ENCODE results near the gene MPG. TPM values are rescaled to one million over a fixed set of nuclear protein-coding genes. Genes with fewer than 3 reads are reported as not detected.

Gene MPG
- polyA plus RNA-seq, 3 donors = 16.0 to 19.4 (median 16.1) TPM

DNA sequence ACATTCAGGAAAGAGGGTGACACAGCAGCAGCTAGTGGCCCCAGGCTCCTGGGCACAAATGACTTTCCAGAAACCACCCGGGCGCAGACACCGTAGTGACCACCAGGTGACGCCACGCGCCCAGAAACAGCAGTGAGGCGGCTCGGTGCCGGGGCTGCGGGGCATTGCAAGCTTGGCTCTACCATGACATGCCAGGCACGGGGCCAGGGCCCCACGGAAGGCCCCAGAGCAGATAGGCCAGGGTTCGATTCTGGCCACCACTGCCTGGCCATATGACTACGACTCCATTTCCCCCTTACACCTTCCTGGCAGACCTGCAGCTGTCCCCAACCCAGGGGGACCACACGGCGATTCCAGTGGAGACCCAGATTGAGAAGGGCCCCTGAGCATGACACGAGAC is 12.3 kb upstream of the MPG start:
- DNase-seq (ENCODE audit: low read depth in 3 of 3, low spot score in 2 of 3) = no peak

DNA sequence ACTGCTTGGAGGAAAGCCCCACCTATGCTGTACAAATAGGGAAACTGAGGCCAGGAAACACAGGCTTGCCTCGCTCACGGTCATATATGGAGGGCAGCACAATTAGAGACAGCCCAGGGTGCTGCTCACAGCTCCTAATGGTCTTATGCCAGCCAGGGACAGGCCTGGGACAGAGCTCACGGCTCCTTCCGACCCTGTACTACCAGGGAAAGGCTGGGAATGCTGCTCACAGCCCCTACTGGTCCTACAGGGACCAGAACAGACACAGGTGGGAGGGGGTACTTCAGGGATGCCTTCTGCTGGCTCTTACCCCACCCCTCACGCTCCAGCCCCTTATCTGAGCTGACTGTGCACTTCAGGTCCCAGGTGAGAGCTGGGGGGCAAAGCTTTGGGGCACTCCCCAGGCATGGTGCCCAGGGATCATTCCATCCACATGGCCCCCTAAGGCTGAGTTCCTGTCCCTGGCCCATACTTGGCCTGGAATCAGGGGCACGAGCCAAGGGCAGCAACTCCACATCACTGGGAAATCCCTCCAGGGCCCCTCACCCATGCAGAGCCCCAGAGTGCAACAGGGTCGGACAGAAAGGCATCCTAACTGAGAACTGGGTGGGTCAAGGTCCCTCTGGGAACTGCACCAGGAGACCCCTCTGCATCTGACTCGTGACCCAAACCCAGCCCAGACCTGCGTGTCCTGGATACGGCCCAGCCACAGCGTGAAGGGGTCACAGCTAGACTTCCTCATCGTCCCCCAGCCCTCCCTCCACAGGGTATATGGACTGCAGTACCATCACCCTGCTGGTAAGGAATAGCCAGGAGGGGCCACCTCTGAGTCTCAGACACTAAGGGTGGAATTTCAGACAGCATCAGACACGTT is 11.5 kb upstream of the MPG start:
- DNase-seq (ENCODE audit: low read depth in 3 of 3, low spot score in 2 of 3) = no peak

DNA sequence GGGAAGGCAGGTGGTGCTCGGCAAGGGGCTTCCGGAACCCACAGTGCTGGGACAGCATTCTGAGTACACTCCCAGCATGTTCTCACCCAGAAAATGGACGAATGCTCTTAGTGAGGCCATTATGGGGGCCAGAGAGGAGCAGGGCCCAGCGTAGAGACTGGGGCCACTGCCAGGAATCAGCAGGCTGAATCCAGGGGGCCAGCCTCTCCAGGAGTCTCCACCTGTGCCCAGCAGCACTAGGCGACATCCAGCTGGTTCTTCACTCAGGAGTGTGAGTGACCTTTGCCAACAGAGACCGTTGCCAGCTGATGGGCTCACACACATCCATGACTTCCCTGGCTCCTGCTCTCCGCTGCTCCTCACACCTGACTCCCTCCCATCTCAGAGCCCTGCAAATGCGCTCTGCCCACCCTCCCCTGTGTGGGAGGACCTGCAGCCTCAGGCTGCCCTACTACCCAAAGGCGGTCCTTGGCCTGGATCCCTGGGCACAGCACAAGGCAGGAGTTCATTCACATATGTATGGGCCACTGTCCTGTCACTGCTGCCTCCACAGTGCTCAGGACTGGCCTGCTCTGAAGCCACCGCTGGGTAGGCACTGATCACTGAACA is 10.7 kb upstream of the MPG start:
- DNase-seq (ENCODE audit: low read depth in 3 of 3, low spot score in 2 of 3) = no peak

DNA sequence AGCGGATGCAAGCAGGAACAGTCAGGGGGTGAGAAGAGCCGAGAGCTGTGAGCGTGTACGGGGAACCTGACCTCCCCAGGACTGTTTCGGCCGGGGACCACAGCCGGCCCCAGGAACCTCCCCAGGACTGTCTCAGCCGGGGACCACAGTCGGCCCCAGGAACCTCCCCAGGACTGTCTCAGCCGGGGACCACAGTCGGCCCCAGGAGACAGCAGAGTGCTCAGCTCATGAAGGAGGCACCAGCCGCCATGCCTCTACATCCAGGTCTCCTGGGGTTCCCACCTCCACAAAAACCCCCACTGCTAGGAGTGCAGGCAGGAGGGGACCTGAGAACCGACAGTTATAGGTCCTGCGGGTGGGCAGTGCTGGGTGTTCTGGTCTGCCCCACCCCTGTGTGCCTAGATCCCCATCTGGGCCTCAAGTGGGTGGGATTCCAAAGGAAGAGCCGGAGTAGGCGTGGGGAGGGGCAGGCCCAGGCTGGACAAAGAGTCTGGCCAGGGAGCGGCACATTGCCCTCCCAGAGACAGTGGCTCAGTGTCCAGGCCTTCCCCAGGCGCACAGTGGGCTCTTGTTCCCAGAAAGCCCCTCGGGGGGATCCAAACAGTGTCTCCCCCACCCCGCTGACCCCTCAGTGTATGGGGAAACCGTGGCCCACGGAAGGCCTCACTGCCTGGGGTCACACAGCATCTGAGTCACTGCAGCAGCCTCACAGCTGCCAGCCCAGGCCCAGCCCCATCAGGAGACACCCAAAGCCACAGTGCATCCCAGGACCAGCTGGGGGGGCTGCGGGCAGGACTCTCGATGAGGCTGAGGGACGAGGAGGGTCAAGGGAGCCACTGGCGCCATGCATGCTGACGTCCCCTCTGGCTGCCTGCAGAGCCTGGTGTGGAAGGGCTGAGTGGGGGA is 9.9 kb upstream of the MPG start:
- DNase-seq (ENCODE audit: low read depth in 3 of 3, low spot score in 2 of 3) = no peak

DNA sequence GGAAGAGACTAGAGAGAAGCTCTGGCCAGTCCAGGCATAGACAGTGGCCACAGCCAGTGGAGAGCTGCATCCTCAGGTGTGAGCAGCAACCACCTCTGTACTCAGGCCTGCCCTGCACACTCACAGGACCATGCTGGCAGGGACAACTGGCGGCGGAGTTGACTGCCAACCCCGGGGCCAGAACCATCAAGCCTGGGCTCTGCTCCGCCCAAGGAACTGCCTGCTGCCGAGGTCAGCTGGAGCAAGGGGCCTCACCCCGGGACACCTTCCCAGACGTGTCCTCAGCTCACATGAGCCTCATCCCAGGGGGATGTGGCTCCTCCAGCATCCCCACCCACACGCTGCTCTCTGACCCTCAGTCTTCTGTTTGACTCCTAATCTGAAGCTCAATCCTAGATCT is 8.8 kb upstream of the MPG start:
- no peak for DNase-seq (ENCODE audit: low read depth in 3 of 3, low spot score in 2 of 3)

DNA sequence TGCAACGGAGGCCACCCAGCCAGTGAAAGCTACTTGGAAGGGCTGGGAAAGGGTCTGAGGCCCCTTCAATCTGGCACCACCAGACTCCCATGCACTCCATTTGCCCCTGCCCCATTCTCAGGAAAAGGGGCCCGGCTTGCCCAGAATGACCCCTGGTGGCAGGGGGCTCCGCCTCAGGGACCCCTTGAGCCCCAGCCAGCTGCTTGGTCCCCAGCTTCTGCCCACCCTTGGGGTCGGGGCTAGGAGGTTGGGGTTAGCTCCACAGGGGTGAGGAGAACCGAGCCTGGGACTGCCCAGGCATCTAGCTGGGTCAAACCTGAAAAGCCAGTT is 6.8 kb upstream of the MPG start:
- DNase-seq (ENCODE audit: low read depth in 3 of 3, low spot score in 2 of 3) = no peak

DNA sequence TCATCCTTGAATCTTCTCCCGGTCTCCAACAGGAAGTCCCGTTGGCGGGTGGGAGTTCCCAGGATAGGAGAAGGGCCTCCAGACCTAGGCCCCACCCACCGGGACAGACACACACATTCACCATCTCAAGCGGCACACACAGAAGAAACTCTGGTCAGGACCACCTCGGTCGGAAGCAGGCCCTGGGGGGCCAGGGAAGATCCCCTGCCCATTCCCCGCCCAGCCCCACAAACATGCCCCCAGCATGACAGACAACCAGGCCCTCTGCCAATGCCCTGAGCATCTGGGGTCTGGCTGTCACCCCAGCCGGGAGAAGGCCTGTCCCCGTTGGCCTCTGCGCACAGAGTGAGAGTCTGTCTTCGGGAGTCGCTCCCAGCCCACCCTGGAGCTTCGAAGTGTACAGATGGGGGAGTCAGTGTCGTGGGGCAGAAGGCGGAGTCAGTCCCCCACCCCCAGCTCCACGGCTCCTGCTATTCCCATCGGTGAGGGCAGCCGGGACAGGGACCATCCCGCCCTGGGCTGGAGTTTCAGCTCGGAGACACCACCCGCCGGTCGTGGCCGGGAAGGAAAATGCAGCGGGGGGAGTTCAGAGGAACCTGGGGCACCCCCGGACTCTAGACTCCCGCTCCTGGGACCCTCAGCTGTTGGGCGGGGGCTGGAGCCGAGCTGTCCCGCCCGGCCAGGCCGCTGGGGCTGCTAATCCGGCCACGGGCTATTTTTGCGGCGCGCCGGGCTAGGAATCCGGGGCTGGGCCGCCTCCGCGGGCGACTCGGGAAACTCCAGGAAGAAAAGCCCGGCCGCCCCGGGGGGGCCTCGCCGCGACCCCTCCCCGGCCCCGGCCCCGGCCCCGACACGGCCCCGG is 6.3 kb upstream of the MPG start:
- DNase-seq (ENCODE audit: low read depth in 3 of 3, low spot score in 2 of 3) = peak in 1 of 3 donors; percentile 58

DNA sequence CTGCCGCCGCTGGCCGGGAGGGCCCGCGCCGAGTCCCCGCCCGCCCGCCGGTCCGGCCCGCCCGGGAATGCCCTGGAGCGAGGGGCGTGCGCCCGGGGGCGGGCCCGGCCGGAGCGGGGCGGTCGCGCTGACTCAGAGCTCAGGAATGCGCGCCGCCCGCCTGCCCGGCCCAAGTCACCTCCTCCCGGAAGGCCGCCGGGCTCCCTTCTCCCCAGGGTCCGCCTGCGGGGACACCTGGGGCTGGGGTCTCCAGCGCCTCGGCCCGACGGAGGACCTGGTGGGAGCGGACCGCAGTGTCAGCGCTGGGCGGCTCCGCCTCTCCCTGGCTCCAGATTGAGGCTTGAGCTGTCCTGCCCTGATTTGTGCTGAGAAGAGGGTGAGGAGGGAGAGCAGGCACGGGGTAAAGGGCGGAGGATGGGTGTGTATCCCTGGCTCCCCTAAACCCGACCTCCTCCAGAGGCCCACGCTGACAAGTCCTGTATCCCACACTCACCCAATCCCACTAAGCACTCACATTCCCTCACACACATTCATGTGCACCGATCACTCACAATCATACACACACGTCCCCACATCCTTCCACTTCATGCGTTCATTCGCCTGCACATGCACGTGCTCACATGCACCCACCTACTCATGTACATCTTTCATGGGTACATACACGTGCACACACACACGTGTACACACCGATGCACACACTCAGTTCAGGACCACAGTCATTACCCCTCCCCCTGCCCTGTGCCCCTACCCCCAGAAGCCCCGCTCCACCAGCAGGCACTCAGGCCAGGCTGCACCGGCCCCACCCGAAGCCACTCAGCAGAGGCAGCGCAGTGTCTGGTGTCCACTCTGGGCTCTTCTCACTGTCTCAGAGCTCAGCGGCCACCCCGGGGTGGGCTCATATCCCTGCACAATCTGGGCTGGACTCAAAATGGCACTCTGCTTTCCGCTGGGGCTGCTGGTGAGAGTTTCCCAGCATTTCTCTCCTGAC is 5.2 kb upstream of the MPG start, which contains the start of gene RHBDF1:
TSS of gene RHBDF1 (minus strand) at position 71 of the 988 bp plus-strand sequence. CDS start 7,616 bp downstream, outside the sequence.
- no peak for DNase-seq (ENCODE audit: low read depth in 3 of 3, low spot score in 2 of 3)

DNA sequence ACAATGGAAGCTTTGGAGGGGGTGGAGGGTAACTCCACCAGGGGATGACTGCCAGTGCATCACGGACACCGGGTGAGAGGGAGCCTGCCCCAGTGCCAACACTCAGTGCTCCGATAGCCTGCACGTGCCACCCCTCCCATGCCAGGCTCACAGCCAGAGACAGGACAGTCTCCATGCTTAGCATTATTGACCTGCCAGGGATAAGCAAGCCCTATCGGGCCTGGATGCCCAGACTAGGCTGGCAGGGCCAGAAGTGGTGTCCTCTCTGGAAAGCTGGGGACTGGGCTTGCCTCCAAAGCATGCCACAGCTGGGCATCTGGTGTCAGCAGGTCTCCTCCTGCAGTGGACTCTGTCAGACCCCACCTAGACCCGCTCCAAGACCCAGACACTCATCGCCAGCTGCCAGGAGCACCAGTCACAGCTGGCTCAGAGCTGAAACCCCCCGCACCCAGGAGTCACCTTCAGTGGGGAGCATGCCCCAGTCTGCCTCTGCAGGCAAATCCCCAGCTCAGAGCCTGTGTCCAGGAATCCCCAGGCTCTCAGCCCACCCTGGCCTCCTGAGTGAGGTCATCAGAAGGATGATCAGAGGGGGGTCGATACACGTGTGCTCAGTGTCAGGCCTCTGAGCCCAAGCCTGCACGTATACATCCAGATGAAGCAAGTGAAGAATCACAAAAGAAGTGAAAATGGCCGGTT is 3.8 kb upstream of the MPG start:
- no peak for DNase-seq (ENCODE audit: low read depth in 3 of 3, low spot score in 2 of 3)

DNA sequence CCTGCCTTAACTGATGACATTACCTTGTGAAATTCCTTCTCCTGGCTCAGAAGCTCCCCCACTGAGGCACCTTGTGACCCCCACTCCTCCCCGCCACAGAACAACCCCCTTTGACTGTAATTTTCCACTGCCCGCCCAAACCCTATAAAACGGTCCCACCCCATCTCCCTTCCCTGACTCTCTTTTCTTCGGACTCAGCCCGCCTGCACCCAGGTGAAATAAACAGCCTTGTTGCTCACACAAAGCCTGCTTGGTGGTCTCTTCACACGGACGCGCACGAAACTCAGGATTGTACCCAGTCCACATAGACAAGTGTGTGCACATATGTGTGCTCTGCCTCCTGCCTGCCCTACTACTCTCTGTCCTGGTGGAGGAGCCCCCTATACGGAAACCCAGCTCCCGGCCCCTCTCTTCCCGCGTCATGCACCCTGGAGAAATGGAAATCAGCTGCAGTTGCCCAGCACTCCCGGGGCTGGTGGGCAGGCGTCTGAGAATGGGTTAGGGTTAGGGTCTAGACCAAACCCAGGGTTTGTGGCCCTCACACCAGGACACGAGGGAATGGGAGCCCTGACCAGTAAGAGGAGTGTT is 3.2 kb upstream of the MPG start:
- DNase-seq (ENCODE audit: low read depth in 3 of 3, low spot score in 2 of 3) = no peak

DNA sequence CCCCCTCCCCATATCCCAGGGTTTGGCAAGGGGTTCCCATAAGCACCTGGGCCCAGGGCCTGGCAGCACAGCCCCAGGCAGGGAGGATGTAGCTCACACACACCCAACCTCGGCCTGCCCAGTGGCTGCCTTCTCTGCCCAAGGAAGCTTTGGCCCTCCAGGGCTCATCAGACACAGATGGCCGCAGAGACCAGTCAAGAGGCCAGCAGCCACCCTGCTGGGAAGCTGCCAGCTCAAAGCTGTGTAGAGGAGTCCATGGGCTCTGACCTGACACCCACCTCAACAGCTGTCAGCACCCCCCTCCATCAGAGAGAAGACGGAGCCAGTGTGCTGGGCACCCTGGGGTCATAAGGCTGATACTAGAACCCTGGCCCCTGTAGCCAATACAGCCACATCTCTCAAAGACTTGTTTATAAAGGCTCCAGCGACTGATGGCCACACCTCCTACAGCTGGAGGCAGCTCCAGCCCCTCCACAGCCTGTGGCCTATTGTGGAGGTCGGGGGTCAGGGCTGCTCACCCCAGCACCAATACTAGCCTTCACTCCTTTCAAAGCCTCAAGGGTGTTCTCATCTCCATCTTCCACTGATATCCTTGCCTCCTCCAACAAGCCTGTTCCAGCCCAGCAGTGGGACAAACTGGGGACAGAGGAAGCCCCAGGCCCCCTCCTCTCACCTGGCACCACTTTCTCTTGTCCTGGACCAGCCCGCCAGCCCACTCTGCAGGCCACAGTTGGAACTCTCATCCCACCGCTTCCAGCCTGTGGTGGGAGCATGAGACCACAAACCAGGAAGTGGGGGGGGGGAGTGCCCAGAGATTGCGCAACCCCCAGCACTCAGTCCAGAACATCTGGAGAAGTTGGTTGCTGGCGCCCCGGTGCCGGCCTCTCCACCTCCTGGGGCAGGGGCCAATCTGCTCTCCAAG is 2.2 kb upstream of the MPG start:
- no peak for DNase-seq (ENCODE audit: low read depth in 3 of 3, low spot score in 2 of 3)

DNA sequence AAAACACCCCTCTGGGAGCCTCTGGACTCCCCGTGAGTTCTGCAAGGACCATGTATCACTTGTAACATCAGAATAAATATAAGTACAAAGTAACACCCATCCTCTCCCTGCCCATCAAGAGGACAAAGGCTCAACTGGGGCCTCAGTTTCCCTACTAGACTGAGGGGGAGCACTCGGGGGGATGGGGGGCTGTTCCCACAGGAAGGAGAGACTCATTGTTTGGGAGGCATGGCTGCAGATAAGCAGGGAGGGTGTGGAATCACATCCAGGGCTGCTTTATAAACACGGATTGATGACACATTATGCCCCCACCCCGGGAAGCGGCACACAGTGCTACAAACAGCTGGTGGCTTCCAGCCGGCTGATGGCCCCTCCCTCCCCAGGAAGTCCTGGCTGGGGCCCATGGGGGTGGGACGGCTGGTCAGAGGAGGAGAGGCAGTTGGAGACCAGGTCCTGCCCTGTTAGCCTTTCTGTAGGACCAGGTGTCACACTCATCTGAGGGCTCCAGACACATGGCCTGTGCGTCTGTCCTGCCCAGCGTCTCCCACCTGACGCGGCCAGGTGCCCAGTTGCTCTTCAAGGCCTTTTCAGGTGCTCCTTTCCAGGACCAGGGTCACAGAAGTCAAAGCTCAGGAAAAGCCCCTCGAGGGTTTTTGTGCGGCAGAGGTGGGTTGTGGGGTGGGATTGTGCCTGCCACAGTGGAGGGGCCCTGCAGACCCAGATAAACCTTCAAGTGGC is 1.3 kb upstream of the MPG start:
- DNase-seq (ENCODE audit: low read depth in 3 of 3, low spot score in 2 of 3) = no peak

DNA sequence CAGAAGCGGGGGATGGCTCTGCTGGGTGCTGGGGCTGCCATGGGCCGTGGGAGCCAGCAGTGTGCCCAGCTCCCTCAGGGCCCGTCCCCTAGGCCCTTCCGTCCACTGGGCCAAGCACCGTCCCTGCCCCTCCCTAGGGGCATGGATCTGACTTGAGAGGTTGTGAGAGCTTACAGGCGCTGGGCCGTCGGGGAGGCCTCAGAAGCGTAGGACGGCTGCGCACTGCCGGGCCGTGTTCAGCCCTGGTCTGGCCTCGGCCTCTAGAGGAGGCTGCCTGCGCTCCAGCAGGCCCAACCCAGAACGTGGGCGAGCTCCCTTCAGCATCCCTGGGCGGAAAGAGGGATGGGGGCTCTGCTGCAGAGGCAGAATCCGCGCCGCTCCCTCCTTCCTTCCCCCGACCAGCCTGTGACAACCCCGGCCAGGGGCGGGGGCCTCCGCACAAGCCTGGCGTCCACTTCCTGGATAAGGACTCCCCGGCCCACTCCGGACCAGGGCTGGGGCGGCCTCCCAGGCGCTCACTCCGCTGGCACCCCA is 685 bp upstream of the MPG start:
- DNase-seq (ENCODE audit: low read depth in 3 of 3, low spot score in 2 of 3) = no peak

DNA sequence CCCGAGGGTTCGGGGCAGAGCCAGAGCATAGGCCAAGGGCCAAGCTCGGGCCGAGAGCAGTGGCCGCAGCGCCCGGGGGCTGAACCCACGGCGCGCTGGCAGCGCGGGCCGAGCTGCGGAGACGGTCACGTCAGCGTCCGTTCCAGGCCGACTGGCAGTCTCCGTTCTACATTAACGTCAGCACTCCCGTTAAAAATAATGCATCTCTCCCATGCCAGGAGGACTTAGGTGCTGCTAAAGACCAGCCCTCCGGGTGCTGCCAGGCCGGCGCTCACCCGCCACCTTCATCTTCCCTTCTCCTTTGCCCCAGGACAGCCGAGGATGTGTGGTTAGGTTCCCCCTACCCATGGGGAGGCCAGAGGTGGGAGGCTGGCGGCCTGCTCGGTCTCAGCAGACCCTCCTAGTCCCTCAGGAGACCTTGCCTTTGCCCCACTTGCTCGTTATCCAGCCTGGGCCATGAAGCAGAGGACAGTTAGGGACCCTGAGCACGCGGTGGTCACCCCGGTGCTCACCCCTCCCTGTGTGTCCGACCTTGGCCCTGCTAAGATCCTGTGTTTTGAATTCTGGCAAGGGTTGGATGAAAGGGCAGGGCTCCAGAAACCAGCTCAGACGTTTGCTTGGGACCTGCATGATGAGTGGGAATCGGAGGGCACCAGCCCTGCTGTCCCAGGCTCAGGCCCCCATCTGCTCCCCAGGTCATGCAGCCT is 572 bp downstream of the MPG start:
- no peak for DNase-seq (ENCODE audit: low read depth in 3 of 3, low spot score in 2 of 3)

Measured in right renal cortex interstitium (tissue), 3 donors.